Upper lobe of right lung (tissue), 1 donor: ENCODE measurements around the gene FRMD4A. TPM values are rescaled to one million over a fixed set of nuclear protein-coding genes. Genes with fewer than 3 reads are reported as not detected.

Experiments used
- ATAC-seq: fragments of 200-7000 bp; cut with Tn5 transposase; one replicate; pipeline ENCODE4 v1.9.1; 2020; ENCODE audit warnings: mild to moderate bottlenecking, moderate library complexity
- DNase-seq: peaks from one replicate; pipeline ENCODE4 v3.0.0-alpha.2; 2020
- H3K27ac ChIP-seq: fragments of 200-600 bp; one replicate; pipeline ENCODE4 v1.8.0; 2022
- H3K27me3 ChIP-seq: fragments of 200-600 bp; one replicate; pipeline ENCODE4 v1.8.0; 2022; ENCODE audit warnings: mild to moderate bottlenecking
- H3K36me3 ChIP-seq: fragments of 200-600 bp; one replicate; pipeline ENCODE4 v1.8.0; 2022
- H3K4me1 ChIP-seq: fragments of 200-600 bp; one replicate; pipeline ENCODE4 v1.8.0; 2022
- H3K4me3 ChIP-seq: fragments of 200-600 bp; one replicate; pipeline ENCODE4 v1.8.0; 2022; ENCODE audit warnings: mild to moderate bottlenecking
- H3K9me3 ChIP-seq: fragments of 200-600 bp; one replicate; pipeline ENCODE4 v1.8.0; 2022
- CTCF ChIP-seq: fragments of 200-600 bp; IDR thresholded peaks from one replicate; pipeline ENCODE4 v1.8.0; 2022; ENCODE audit warnings: antibody characterized with exemption
- intact Hi-C: fragments of 100-400 bp; cut with DNase I; formaldehyde crosslinking; loops from one replicate; pipeline ENCODE4 v1.11.0; 2022
- total RNA-seq: library from RNA; stranded (reverse); fragmentation: NEBNext Ultra II Directional; extraction: Animal tissue kit (Norgen Biotek cat#: 25700); gene quantifications from one replicate; pipeline ENCODE4 v1.2.1, GENCODE V29; 2021
- donor health status: DM: no; HTN: yes; CAD: no; lungs with severe emphysema.

The FRMD4A gene
- total RNA-seq, 1 donor from 2014 or later = 38.3 TPM

GRCh38 chr10:13637894-13638293 lies 692.8 kb downstream of the FRMD4A start:
- peaks cover 3% of the 10 kb centered on the region for H3K9me3 ChIP-seq
- intact Hi-C loops = no loop called here
- no peaks in the 10 kb centered on the region for H3K4me1 ChIP-seq
- DNase-seq (no peak), ATAC-seq (no peak)
- no peak overlapping the region for H3K27ac ChIP-seq
- H3K4me3 ChIP-seq = no peak overlapping the region
- no peak for TF ChIP-seq CTCF
- no peaks in the 10 kb centered on the region for H3K36me3 ChIP-seq
- H3K27me3 ChIP-seq = no peaks in the 10 kb centered on the region

- H3K4me1 ChIP-seq = no peaks in the 10 kb centered on the region
- no peak overlapping the region for H3K27ac ChIP-seq
- ATAC-seq (no peak), DNase-seq (no peak)
- TF ChIP-seq CTCF = no peak
- intact Hi-C loops = no loop called here
- no peak overlapping the region for H3K4me3 ChIP-seq
- H3K36me3 ChIP-seq = no peaks in the 10 kb centered on the region
- no peaks in the 10 kb centered on the region for H3K27me3 ChIP-seq
- H3K9me3 ChIP-seq = peaks cover 2% of the 10 kb centered on the region
Measured at GRCh38 chr10:13637303-13637856, 693.3 kb downstream of the FRMD4A start.

GRCh38 chr10:13636776-13637175 lies 693.9 kb downstream of the FRMD4A start:
- TF ChIP-seq CTCF = no peak
- Histone ChIP-seq H3K27me3 (no peaks in the 10 kb centered on the region), H3K36me3 (no peaks in the 10 kb centered on the region), H3K4me1 (no peaks in the 10 kb centered on the region), H3K27ac (no peak overlapping the region), H3K9me3 (no peaks in the 10 kb centered on the region), H3K4me3 (no peak overlapping the region)
- intact Hi-C loops = no loop called here
- DNase-seq (no peak), ATAC-seq (no peak)

- Histone ChIP-seq H3K4me3 (no peak overlapping the region), H3K9me3 (no peaks in the 10 kb centered on the region), H3K4me1 (no peaks in the 10 kb centered on the region), H3K27me3 (no peaks in the 10 kb centered on the region), H3K36me3 (peaks cover 13% of the 10 kb centered on the region), H3K27ac (peak overlapping the region; percentile 53)
- ATAC-seq (peak; percentile 66), DNase-seq (no peak)
- intact Hi-C loops = no loop called here
- no peak for TF ChIP-seq CTCF
Measured at GRCh38 chr10:13634207-13634606, 696.5 kb downstream of the FRMD4A start.

- H3K27me3 ChIP-seq = no peaks in the 10 kb centered on the region
- peaks cover 13% of the 10 kb centered on the region for H3K36me3 ChIP-seq
- no peaks in the 10 kb centered on the region for H3K4me1 ChIP-seq
- DNase-seq = no peak
- peak; percentile 42 for ATAC-seq
- intact Hi-C loops = no loop called here
- H3K9me3 ChIP-seq = no peaks in the 10 kb centered on the region
- peak overlapping the region; percentile 53 for H3K27ac ChIP-seq
- H3K4me3 ChIP-seq = no peak overlapping the region
- no peak for TF ChIP-seq CTCF
Measured at GRCh38 chr10:13633689-13634088, 697.0 kb downstream of the FRMD4A start.
